WTC11 (cell line): ENCODE results near the gene EIF5. TPM values are rescaled to one million over a fixed set of nuclear protein-coding genes. Genes with fewer than 3 reads are reported as not detected.
A peak's percentile ranks its signal among the peaks of the same experiment; 100 is the strongest.

Experiments
- ATAC-seq: fragments of 200-7000 bp; cut with Tn5 transposase; 2 replicates; pipeline ENCODE4 v1.10.0; 2021; ENCODE audit warnings: mild to moderate bottlenecking, moderate library complexity
- CTCF ChIA-PET: fragments of 300-600 bp; sonication (Branson Sonifier 250); formaldehyde crosslinking; loops from one replicate; lab custom pipeline; 2021; ENCODE audit warnings: antibody characterized with exemption; lab: Charles Lee
- POLR2A ChIA-PET: fragments of 350-600 bp; sonication (Branson Sonifier 250); formaldehyde crosslinking; loops from one replicate; lab custom pipeline; 2021; ENCODE audit warnings: antibody characterized with exemption; lab: Charles Lee
- DNase-seq: peaks from one replicate; pipeline ENCODE4 v3.0.0; 2021; ENCODE audit warnings: low spot score
- H3K27ac Mint-ChIP-seq: 2 replicates; pipeline ENCODE4 v1.8.0; 2021; ENCODE audit warnings: mixed read lengths
- H3K27me3 Mint-ChIP-seq: 2 replicates; pipeline ENCODE4 v1.8.0; 2021; ENCODE audit warnings: low read depth, mild to moderate bottlenecking, moderate library complexity, mixed read lengths
- H3K36me3 Mint-ChIP-seq: 2 replicates; pipeline ENCODE4 v1.8.0; 2021; ENCODE audit warnings: mixed read lengths
- H3K4me1 Mint-ChIP-seq: 2 replicates; pipeline ENCODE4 v1.8.0; 2022; ENCODE audit warnings: mixed read lengths
- H3K4me3 Mint-ChIP-seq: 2 replicates; pipeline ENCODE4 v1.8.0; 2021; ENCODE audit warnings: mild to moderate bottlenecking, moderate library complexity, mixed read lengths
- H3K9me3 Mint-ChIP-seq: 2 replicates; pipeline ENCODE4 v1.8.0; 2021; ENCODE audit warnings: mixed read lengths
- CREM ChIP-seq: sonication (generic); formaldehyde crosslinking; IDR thresholded peaks from 2 replicates; pipeline ENCODE4 v1.8.1; 2022; ENCODE audit warnings: mild to moderate bottlenecking, missing genetic modification reagents, moderate library complexity
- ETV6 ChIP-seq: sonication (generic); formaldehyde crosslinking; IDR thresholded peaks from 2 replicates; pipeline ENCODE4 v1.8.1; 2022; ENCODE audit warnings: mild to moderate bottlenecking, missing genetic modification reagents
- FOXJ3 ChIP-seq: sonication (generic); formaldehyde crosslinking; IDR thresholded peaks from 2 replicates; pipeline ENCODE4 v1.9.0; 2021; ENCODE audit warnings: missing genetic modification reagents, mild to moderate bottlenecking, borderline replicate concordance
- MXD4 ChIP-seq: fragments of 250-450 bp; sonication (Bioruptor Pico); IDR thresholded peaks from 2 replicates; pipeline ENCODE4 v1.8.0; 2021; ENCODE audit warnings: mild to moderate bottlenecking, moderate library complexity, borderline replicate concordance
- NFATC4 ChIP-seq: fragments of 250-450 bp; sonication (Bioruptor Pico); IDR thresholded peaks from 2 replicates; pipeline ENCODE4 v1.9.0; 2021; ENCODE audit warnings: mild to moderate bottlenecking
- TP53 ChIP-seq: sonication (generic); formaldehyde crosslinking; IDR thresholded peaks from 2 replicates; pipeline ENCODE4 v1.8.1; 2023; ENCODE audit warnings: mild to moderate bottlenecking, missing genetic modification reagents
- ZNF138 ChIP-seq: sonication (generic); formaldehyde crosslinking; conservative IDR thresholded peaks from 2 replicates; pipeline ENCODE4 v1.8.1; 2022; ENCODE audit warnings: mild to moderate bottlenecking, moderate library complexity, missing genetic modification reagents
- total RNA-seq: library from RNA; stranded (reverse); gene quantifications from 3 replicates; pipeline ENCODE4 v1.2.3, GENCODE V29; 2021
- TF ChIP-seq, protein P1 (sequence below): sonication (generic); formaldehyde crosslinking; IDR thresholded peaks from 2 replicates; pipeline ENCODE4 v1.8.1; 2022; ENCODE audit warnings: low read depth, missing genetic modification reagents, borderline replicate concordance
- TF ChIP-seq, protein P2 (sequence below): fragments of 250-450 bp; sonication (Bioruptor Pico); IDR thresholded peaks from 2 replicates; pipeline ENCODE4 v1.9.0; 2021; ENCODE audit warnings: mild to moderate bottlenecking, borderline replicate concordance
- TF ChIP-seq, protein P3 (sequence below): sonication (generic); formaldehyde crosslinking; IDR thresholded peaks from 2 replicates; pipeline ENCODE4 v1.8.1; 2022; ENCODE audit warnings: missing genetic modification reagents, borderline replicate concordance
- TF ChIP-seq, protein P4 (sequence below): sonication (generic); formaldehyde crosslinking; IDR thresholded peaks from 2 replicates; pipeline ENCODE4 v1.8.1; 2022; ENCODE audit warnings: mild to moderate bottlenecking, missing genetic modification reagents, moderate library complexity, borderline replicate concordance
- TF ChIP-seq, protein P5 (sequence below): sonication (generic); formaldehyde crosslinking; IDR thresholded peaks from 2 replicates; pipeline ENCODE4 v1.8.1; 2023; ENCODE audit warnings: mild to moderate bottlenecking, missing genetic modification reagents
- TF ChIP-seq, protein P6 (sequence below): sonication (generic); formaldehyde crosslinking; IDR thresholded peaks from 2 replicates; pipeline ENCODE4 v1.8.0; 2022; ENCODE audit warnings: missing genetic modification reagents
- TF ChIP-seq, protein P7 (sequence below): sonication (generic); formaldehyde crosslinking; IDR thresholded peaks from 2 replicates; pipeline ENCODE4 v1.8.0; 2023; ENCODE audit warnings: missing genetic modification reagents, mild to moderate bottlenecking, borderline replicate concordance

The EIF5 gene
- total RNA-seq, 1 experiment from 2014 or later, result 282 TPM

DNA sequence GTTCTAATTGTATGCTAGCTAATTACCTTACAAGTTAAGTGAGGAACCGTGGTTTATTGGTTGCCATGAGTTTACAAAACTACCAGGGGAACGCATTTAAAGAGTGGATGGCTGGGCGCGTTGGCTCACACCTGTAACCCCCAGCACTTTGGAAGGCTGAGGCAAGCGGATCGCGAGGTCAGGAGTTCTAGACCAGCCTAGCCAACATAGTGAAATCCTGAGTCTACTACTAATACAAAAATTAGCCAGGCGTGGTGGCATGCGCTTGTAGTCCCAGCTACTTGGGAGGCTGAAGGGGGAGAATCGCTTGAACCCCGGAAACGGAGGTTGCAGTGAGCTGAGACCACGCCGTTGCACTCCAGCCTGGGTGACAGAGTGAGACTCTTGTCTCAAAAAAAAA is 2.2 kb downstream of the EIF5 start:
- peaks cover 28% of the 10 kb centered on the region for H3K4me1 Mint-ChIP-seq
- DNase-seq (no peak), ATAC-seq (no peak)
- H3K27me3 Mint-ChIP-seq, result no peaks in the 10 kb centered on the region
- CTCF ChIA-PET, result interaction anchor here (1.2 to 1.6 kb wide), 2 partner anchors 38 to 231 kb away, joined by 4 read pairs; no protein-coding TSS in a partner anchor
- H3K9me3 Mint-ChIP-seq, result no peaks in the 10 kb centered on the region
- peaks cover 61% of the 10 kb centered on the region for H3K36me3 Mint-ChIP-seq
- POLR2A ChIA-PET, result interaction anchor here (4.2 kb wide), 1 partner anchor 9 kb away, joined by 39 read pairs; no protein-coding TSS in a partner anchor
- TF ChIP-seq, protein P1, sequence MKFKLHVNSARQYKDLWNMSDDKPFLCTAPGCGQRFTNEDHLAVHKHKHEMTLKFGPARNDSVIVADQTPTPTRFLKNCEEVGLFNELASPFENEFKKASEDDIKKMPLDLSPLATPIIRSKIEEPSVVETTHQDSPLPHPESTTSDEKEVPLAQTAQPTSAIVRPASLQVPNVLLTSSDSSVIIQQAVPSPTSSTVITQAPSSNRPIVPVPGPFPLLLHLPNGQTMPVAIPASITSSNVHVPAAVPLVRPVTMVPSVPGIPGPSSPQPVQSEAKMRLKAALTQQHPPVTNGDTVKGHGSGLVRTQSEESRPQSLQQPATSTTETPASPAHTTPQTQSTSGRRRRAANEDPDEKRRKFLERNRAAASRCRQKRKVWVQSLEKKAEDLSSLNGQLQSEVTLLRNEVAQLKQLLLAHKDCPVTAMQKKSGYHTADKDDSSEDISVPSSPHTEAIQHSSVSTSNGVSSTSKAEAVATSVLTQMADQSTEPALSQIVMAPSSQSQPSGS (CRISPR knock-in tag), result no peak
- TF ChIP-seq, protein P2, sequence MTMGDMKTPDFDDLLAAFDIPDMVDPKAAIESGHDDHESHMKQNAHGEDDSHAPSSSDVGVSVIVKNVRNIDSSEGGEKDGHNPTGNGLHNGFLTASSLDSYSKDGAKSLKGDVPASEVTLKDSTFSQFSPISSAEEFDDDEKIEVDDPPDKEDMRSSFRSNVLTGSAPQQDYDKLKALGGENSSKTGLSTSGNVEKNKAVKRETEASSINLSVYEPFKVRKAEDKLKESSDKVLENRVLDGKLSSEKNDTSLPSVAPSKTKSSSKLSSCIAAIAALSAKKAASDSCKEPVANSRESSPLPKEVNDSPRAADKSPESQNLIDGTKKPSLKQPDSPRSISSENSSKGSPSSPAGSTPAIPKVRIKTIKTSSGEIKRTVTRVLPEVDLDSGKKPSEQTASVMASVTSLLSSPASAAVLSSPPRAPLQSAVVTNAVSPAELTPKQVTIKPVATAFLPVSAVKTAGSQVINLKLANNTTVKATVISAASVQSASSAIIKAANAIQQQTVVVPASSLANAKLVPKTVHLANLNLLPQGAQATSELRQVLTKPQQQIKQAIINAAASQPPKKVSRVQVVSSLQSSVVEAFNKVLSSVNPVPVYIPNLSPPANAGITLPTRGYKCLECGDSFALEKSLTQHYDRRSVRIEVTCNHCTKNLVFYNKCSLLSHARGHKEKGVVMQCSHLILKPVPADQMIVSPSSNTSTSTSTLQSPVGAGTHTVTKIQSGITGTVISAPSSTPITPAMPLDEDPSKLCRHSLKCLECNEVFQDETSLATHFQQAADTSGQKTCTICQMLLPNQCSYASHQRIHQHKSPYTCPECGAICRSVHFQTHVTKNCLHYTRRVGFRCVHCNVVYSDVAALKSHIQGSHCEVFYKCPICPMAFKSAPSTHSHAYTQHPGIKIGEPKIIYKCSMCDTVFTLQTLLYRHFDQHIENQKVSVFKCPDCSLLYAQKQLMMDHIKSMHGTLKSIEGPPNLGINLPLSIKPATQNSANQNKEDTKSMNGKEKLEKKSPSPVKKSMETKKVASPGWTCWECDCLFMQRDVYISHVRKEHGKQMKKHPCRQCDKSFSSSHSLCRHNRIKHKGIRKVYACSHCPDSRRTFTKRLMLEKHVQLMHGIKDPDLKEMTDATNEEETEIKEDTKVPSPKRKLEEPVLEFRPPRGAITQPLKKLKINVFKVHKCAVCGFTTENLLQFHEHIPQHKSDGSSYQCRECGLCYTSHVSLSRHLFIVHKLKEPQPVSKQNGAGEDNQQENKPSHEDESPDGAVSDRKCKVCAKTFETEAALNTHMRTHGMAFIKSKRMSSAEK (CRISPR knock-in tag), result no peak
- TF ChIP-seq ETV6, result 0 out of 2 replicates have a peak, but pooled peaks have one; percentile 34
- TF ChIP-seq, protein P3, sequence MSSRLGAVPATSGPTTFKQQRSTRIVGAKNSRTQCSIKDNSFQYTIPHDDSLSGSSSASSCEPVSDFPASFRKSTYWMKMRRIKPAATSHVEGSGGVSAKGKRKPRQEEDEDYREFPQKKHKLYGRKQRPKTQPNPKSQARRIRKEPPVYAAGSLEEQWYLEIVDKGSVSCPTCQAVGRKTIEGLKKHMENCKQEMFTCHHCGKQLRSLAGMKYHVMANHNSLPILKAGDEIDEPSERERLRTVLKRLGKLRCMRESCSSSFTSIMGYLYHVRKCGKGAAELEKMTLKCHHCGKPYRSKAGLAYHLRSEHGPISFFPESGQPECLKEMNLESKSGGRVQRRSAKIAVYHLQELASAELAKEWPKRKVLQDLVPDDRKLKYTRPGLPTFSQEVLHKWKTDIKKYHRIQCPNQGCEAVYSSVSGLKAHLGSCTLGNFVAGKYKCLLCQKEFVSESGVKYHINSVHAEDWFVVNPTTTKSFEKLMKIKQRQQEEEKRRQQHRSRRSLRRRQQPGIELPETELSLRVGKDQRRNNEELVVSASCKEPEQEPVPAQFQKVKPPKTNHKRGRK (CRISPR knock-in tag), result no peak
- TF ChIP-seq, protein P4, sequence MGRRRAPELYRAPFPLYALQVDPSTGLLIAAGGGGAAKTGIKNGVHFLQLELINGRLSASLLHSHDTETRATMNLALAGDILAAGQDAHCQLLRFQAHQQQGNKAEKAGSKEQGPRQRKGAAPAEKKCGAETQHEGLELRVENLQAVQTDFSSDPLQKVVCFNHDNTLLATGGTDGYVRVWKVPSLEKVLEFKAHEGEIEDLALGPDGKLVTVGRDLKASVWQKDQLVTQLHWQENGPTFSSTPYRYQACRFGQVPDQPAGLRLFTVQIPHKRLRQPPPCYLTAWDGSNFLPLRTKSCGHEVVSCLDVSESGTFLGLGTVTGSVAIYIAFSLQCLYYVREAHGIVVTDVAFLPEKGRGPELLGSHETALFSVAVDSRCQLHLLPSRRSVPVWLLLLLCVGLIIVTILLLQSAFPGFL, result no peak
- TF ChIP-seq, protein P5, sequence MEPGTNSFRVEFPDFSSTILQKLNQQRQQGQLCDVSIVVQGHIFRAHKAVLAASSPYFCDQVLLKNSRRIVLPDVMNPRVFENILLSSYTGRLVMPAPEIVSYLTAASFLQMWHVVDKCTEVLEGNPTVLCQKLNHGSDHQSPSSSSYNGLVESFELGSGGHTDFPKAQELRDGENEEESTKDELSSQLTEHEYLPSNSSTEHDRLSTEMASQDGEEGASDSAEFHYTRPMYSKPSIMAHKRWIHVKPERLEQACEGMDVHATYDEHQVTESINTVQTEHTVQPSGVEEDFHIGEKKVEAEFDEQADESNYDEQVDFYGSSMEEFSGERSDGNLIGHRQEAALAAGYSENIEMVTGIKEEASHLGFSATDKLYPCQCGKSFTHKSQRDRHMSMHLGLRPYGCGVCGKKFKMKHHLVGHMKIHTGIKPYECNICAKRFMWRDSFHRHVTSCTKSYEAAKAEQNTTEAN (CRISPR knock-in tag), result no peak
- H3K4me3 Mint-ChIP-seq, result peak overlapping the region; percentile 80
- peak overlapping the region; percentile 90; the same call in 1 of the 2 replicates for H3K27ac Mint-ChIP-seq

DNA sequence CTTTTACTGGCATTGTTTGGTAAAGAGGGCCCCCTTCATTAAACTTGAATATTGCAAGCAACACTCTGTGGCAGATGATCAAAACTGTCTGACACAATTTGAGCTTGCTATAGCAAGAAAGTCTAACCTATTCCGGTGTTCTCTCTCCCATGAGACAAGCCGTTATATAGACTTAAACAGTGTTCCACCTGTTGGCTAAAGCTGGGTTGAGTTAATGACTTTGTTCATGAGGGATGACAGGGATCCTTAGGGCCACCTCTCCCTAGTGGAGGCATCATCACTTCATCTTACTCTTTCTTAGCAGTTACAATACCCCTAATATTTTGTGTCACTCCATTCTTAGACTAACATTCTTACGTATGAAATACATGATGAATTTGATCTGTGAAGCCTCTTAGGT is 3.8 kb downstream of the EIF5 start:
- no peak overlapping the region for H3K4me3 Mint-ChIP-seq
- no peak overlapping the region for H3K27ac Mint-ChIP-seq
- H3K36me3 Mint-ChIP-seq, result peaks cover 77% of the 10 kb centered on the region
- H3K27me3 Mint-ChIP-seq, result no peaks in the 10 kb centered on the region
- H3K4me1 Mint-ChIP-seq, result peaks cover 16% of the 10 kb centered on the region
- CTCF ChIA-PET, result interaction anchor here (1.4 kb wide), 1 partner anchor 38 kb away, joined by 4 read pairs; no protein-coding TSS in a partner anchor
- DNase-seq (no peak), ATAC-seq (no peak)
- POLR2A ChIA-PET, result interaction anchor here (0.7 kb wide), 1 partner anchor 71 kb away, joined by 3 read pairs; no protein-coding TSS in a partner anchor
- no peaks in the 10 kb centered on the region for H3K9me3 Mint-ChIP-seq
- TF ChIP-seq FOXJ3 (CRISPR knock-in tag) (no peak), CREM (no peak), ZNF138 (CRISPR knock-in tag) (no peak), TP53 (no peak), MXD4 (no peak), NFATC4 (no peak)
- TF ChIP-seq, protein P6, sequence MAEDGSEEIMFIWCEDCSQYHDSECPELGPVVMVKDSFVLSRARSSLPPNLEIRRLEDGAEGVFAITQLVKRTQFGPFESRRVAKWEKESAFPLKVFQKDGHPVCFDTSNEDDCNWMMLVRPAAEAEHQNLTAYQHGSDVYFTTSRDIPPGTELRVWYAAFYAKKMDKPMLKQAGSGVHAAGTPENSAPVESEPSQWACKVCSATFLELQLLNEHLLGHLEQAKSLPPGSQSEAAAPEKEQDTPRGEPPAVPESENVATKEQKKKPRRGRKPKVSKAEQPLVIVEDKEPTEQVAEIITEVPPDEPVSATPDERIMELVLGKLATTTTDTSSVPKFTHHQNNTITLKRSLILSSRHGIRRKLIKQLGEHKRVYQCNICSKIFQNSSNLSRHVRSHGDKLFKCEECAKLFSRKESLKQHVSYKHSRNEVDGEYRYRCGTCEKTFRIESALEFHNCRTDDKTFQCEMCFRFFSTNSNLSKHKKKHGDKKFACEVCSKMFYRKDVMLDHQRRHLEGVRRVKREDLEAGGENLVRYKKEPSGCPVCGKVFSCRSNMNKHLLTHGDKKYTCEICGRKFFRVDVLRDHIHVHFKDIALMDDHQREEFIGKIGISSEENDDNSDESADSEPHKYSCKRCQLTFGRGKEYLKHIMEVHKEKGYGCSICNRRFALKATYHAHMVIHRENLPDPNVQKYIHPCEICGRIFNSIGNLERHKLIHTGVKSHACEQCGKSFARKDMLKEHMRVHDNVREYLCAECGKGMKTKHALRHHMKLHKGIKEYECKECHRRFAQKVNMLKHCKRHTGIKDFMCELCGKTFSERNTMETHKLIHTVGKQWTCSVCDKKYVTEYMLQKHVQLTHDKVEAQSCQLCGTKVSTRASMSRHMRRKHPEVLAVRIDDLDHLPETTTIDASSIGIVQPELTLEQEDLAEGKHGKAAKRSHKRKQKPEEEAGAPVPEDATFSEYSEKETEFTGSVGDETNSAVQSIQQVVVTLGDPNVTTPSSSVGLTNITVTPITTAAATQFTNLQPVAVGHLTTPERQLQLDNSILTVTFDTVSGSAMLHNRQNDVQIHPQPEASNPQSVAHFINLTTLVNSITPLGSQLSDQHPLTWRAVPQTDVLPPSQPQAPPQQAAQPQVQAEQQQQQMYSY (CRISPR knock-in tag), result no peak
- TF ChIP-seq, protein P7, sequence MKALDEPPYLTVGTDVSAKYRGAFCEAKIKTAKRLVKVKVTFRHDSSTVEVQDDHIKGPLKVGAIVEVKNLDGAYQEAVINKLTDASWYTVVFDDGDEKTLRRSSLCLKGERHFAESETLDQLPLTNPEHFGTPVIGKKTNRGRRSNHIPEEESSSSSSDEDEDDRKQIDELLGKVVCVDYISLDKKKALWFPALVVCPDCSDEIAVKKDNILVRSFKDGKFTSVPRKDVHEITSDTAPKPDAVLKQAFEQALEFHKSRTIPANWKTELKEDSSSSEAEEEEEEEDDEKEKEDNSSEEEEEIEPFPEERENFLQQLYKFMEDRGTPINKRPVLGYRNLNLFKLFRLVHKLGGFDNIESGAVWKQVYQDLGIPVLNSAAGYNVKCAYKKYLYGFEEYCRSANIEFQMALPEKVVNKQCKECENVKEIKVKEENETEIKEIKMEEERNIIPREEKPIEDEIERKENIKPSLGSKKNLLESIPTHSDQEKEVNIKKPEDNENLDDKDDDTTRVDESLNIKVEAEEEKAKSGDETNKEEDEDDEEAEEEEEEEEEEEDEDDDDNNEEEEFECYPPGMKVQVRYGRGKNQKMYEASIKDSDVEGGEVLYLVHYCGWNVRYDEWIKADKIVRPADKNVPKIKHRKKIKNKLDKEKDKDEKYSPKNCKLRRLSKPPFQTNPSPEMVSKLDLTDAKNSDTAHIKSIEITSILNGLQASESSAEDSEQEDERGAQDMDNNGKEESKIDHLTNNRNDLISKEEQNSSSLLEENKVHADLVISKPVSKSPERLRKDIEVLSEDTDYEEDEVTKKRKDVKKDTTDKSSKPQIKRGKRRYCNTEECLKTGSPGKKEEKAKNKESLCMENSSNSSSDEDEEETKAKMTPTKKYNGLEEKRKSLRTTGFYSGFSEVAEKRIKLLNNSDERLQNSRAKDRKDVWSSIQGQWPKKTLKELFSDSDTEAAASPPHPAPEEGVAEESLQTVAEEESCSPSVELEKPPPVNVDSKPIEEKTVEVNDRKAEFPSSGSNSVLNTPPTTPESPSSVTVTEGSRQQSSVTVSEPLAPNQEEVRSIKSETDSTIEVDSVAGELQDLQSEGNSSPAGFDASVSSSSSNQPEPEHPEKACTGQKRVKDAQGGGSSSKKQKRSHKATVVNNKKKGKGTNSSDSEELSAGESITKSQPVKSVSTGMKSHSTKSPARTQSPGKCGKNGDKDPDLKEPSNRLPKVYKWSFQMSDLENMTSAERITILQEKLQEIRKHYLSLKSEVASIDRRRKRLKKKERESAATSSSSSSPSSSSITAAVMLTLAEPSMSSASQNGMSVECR (CRISPR knock-in tag), result no peak
